Activated B cell treated with CpG ODN at 0.5 μM for 24 hours (primary cell): ENCODE measurements around the gene STX17. TPM values are rescaled to one million over a fixed set of nuclear protein-coding genes. Genes with fewer than 3 reads are reported as not detected.

ENCODE experiments used
- ATAC-seq: fragments of 200-7000 bp; cut with Tn5 transposase; one replicate; pipeline ENCODE4 v1.10.0; 2021; ENCODE audit warnings: low read depth, mild to moderate bottlenecking, moderate library complexity
- CTCF ChIA-PET: fragments of 350-600 bp; sonication (Branson Sonifier 250); formaldehyde crosslinking; loops from one replicate; lab custom pipeline; 2021; ENCODE audit warnings: antibody characterized with exemption; lab: Charles Lee
- POLR2A ChIA-PET: fragments of 350-600 bp; sonication (Branson Sonifier 250); formaldehyde crosslinking; loops from one replicate; lab custom pipeline; 2021; ENCODE audit warnings: antibody characterized with exemption; lab: Charles Lee
- DNase-seq: peaks from one replicate; pipeline ENCODE4 v3.0.0; 2022
- H3K27ac Mint-ChIP-seq: one replicate; pipeline ENCODE4 v1.8.0; 2020; ENCODE audit warnings: mixed read lengths
- H3K27me3 Mint-ChIP-seq: one replicate; pipeline ENCODE4 v1.8.0; 2021; ENCODE audit warnings: mixed read lengths
- H3K36me3 Mint-ChIP-seq: one replicate; pipeline ENCODE4 v1.8.0; 2021; ENCODE audit warnings: low read depth, mixed read lengths
- H3K4me1 Mint-ChIP-seq: one replicate; pipeline ENCODE4 v1.8.0; 2021; ENCODE audit warnings: mixed read lengths
- H3K4me3 Mint-ChIP-seq: one replicate; pipeline ENCODE4 v1.8.0; 2020; ENCODE audit warnings: mild to moderate bottlenecking, mixed read lengths
- H3K9me3 Mint-ChIP-seq: one replicate; pipeline ENCODE4 v1.8.0; 2020; ENCODE audit warnings: mixed read lengths
- CTCF ChIP-seq: fragments of 200-600 bp; IDR thresholded peaks from one replicate; pipeline ENCODE4 v1.8.0; 2022; ENCODE audit warnings: antibody characterized with exemption, mild to moderate bottlenecking
- intact Hi-C: fragments of 100-400 bp; cut with micrococcal nuclease; formaldehyde crosslinking; loops from one replicate; pipeline ENCODE4 v1.15.1; 2024
- total RNA-seq: library from RNA; stranded (reverse); gene quantifications from 2 replicates; pipeline ENCODE4 v1.2.3, GENCODE V29; 2022

The STX17 gene
- total RNA-seq, 1 donor from 2014 or later: 39.2 TPM

GRCh38 chr9:99881769-99882168 is 24.7 kb upstream of the STX17 start:
- no peak for ATAC-seq
- POLR2A ChIA-PET: no interaction called here
- Mint-ChIP-seq H3K27ac (no peak overlapping the region), H3K4me1 (no peaks in the 10 kb centered on the region), H3K36me3 (no peaks in the 10 kb centered on the region), H3K27me3 (no peaks in the 10 kb centered on the region), H3K4me3 (no peak overlapping the region), H3K9me3 (no peaks in the 10 kb centered on the region)
- TF ChIP-seq CTCF: no peak
- no peak for DNase-seq
- CTCF ChIA-PET: no interaction called here
- intact Hi-C loops: no loop called here

DNA sequence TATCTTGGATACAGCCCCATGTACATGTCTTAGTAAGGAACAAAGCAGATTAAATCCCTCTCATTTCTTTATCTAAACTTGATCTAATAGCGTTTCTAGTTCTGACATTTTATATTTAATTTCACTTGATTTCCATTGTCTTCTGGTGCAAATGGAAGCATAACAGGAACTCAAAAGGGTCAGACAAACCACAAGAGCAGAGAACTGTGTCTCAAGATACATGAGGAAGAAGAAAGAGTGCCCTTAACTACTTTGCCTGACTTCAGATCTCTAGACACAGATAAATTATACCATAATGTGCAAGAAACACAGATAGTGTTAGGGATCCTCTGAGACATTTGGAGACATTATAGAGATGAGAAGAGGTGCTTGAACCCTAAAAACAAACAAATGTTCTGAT is 20.7 kb upstream of the STX17 start:
- CTCF ChIA-PET: no interaction called here
- intact Hi-C loops: loop anchor here (5.0 kb wide), 1 partner anchor 37 kb away; no protein-coding TSS in a partner anchor
- Mint-ChIP-seq H3K27ac (no peak overlapping the region), H3K4me3 (no peak overlapping the region), H3K27me3 (no peaks in the 10 kb centered on the region), H3K36me3 (no peaks in the 10 kb centered on the region), H3K9me3 (no peaks in the 10 kb centered on the region), H3K4me1 (no peaks in the 10 kb centered on the region)
- TF ChIP-seq CTCF: no peak
- POLR2A ChIA-PET: no interaction called here
- DNase-seq (no peak), ATAC-seq (no peak)

DNA sequence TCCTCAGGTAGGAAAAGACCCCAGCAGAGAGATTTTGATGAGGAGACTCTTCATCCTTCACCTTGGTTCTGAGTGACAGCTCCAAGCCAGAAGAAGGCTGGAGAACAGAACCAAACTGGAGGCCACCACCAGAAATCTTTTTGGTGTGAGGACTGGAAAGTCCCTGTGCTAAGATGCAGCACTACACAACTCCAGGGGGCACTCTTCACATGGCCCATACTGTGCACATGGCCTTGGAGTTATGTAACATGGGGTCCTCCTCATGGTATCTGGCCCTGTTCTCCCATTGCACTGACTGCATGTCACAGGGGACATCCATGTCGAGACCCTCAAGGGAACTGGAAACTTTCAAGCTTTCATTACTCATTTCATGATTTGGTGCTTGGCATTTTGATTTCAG is 17.3 kb upstream of the STX17 start:
- H3K4me3 Mint-ChIP-seq: no peak overlapping the region
- no peaks in the 10 kb centered on the region for H3K4me1 Mint-ChIP-seq
- H3K9me3 Mint-ChIP-seq: no peaks in the 10 kb centered on the region

GRCh38 chr9:99894826-99895225 is 11.6 kb upstream of the STX17 start:
- TF ChIP-seq CTCF: no peak
- ATAC-seq: no peak
- no peak overlapping the region for H3K27ac Mint-ChIP-seq

More for the DNA sequence above, 17.3 kb upstream of the STX17 start:
- TF ChIP-seq CTCF: no peak
- Mint-ChIP-seq H3K27me3 (no peaks in the 10 kb centered on the region), H3K36me3 (no peaks in the 10 kb centered on the region), H3K27ac (no peak overlapping the region)
- CTCF ChIA-PET: no interaction called here
- DNase-seq (no peak), ATAC-seq (no peak)
- POLR2A ChIA-PET: no interaction called here
- intact Hi-C loops: loop anchor here (5.0 kb wide), 1 partner anchor 33 kb away; no protein-coding TSS in a partner anchor

DNA sequence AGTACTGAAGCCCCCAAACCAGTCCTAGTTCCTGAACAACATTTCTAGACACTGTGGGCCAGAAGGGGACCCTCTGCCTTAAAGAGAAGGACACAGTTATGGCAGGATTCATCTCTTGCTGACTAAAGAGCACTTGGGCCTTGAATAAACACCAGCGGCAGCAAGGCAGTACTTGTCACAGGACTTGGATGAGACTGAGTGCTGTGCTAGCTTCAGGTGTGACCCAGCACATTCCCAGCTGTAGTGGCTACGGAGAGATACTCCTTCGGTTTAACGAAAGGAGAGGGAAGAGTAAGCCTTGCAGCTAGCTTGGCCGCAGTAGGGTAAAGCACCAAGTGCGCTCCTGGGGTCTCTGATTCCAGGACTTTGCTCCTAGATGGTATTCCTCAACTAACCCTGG is 10.9 kb upstream of the STX17 start:
- peaks cover 2% of the 10 kb centered on the region for H3K27me3 Mint-ChIP-seq
- H3K4me1 Mint-ChIP-seq: no peaks in the 10 kb centered on the region
- TF ChIP-seq CTCF: no peak
- intact Hi-C loops: no loop called here
- no peaks in the 10 kb centered on the region for H3K9me3 Mint-ChIP-seq
- H3K4me3 Mint-ChIP-seq: no peak overlapping the region
- POLR2A ChIA-PET: no interaction called here
- DNase-seq (no peak), ATAC-seq (no peak)
- no peak overlapping the region for H3K27ac Mint-ChIP-seq
- H3K36me3 Mint-ChIP-seq: no peaks in the 10 kb centered on the region
- CTCF ChIA-PET: no interaction called here

More at GRCh38 chr9:99894826-99895225, 11.6 kb upstream of the STX17 start:
- Mint-ChIP-seq H3K4me3 (no peak overlapping the region), H3K9me3 (no peaks in the 10 kb centered on the region), H3K36me3 (no peaks in the 10 kb centered on the region), H3K4me1 (no peaks in the 10 kb centered on the region), H3K27me3 (peaks cover 2% of the 10 kb centered on the region)
- CTCF ChIA-PET: no interaction called here
- DNase-seq: no peak
- intact Hi-C loops: no loop called here
- POLR2A ChIA-PET: no interaction called here
